ENCODE results near the gene SMG5. TPM values are rescaled to one million over a fixed set of nuclear protein-coding genes. Genes with fewer than 3 reads are reported as not detected.
A peak's percentile ranks its signal among the peaks of the same experiment; 100 is the strongest.

SMG5 gene
- total RNA-seq, 1 experiment from 2014 or later, result 109 TPM

- TF ChIP-seq FOXP4 (CRISPR knock-in tag; IDR thresholded peaks at IDR 0.05), result peak; percentile 41; the same call in 1 of the 2 replicates
- peak; percentile 82; the same call in 1 of the 2 replicates for TF ChIP-seq NFE2L1 (CRISPR knock-in tag; IDR thresholded peaks at IDR 0.05)
- TF ChIP-seq USF1 (CRISPR knock-in tag; IDR thresholded peaks at IDR 0.05), result peak; percentile 31; the same call in 1 of the 2 replicates
- TF ChIP-seq ZBTB21 (CRISPR knock-in tag; IDR thresholded peaks at IDR 0.05; ENCODE audit: borderline replicate concordance), result peak; percentile 41; the same call in 1 of the 2 replicates
- TF ChIP-seq JAZF1 (CRISPR knock-in tag; IDR thresholded peaks at IDR 0.05), result no peak
- no peak for TF ChIP-seq ZNF121 (CRISPR knock-in tag; IDR thresholded peaks at IDR 0.05)
- TF ChIP-seq ETV6 (CRISPR knock-in tag; IDR thresholded peaks at IDR 0.05), result no peak
- TF ChIP-seq ATF1 (CRISPR knock-in tag; IDR thresholded peaks at IDR 0.05), result peak; percentile 85; the same call in 1 of the 2 replicates
- no peak for TF ChIP-seq ATF6 (CRISPR knock-in tag; IDR thresholded peaks at IDR 0.05)
- TF ChIP-seq ZNF671 (CRISPR knock-in tag; IDR thresholded peaks at IDR 0.05), result no peak; the same call in 1 of the 2 replicates
- TF ChIP-seq E2F5 (CRISPR knock-in tag; IDR thresholded peaks at IDR 0.05), result 0 out of 2 replicates have a peak, but pooled peaks have one; percentile 77
- TF ChIP-seq PRRX2 (CRISPR knock-in tag; IDR thresholded peaks at IDR 0.05), result no peak; the same call in 1 of the 2 replicates
- no peak for TF ChIP-seq ZNF396 (CRISPR knock-in tag; IDR thresholded peaks at IDR 0.05; ENCODE audit: borderline replicate concordance)
- TF ChIP-seq TCF7 (CRISPR knock-in tag; IDR thresholded peaks at IDR 0.05; ENCODE audit: low read depth), result 0 out of 2 replicates have a peak, but pooled peaks have one; percentile 47
- TF ChIP-seq ERG (CRISPR knock-in tag; IDR thresholded peaks at IDR 0.05), result no peak; the same call in 1 of the 2 replicates
- TF ChIP-seq ATF3 (CRISPR knock-in tag; conservative IDR thresholded peaks at IDR 0.05), result no peak
Observed at GRCh38 chr1:156245451-156246232, 37.0 kb downstream of the SMG5 start (continued).

- ATAC-seq (no peak), DNase-seq (ENCODE audit: low spot score) (no peak)
- peaks cover 4% of the 10 kb centered on the region for H3K27me3 Mint-ChIP-seq (ENCODE audit: low read depth)
- no peaks in the 10 kb centered on the region for H3K9me3 Mint-ChIP-seq
- peak overlapping the region; percentile 74 for H3K4me3 Mint-ChIP-seq
- peaks cover 22% of the 10 kb centered on the region for H3K4me1 Mint-ChIP-seq
- POLR2A ChIA-PET, result interaction anchor here (0.6 kb wide), 1 partner anchor 104 kb away, joined by 4 read pairs; no protein-coding TSS in a partner anchor
- H3K27ac Mint-ChIP-seq, result peak overlapping the region; percentile 19; the same call in 1 of the 2 replicates
- peaks cover 9% of the 10 kb centered on the region; the same call in 1 of the 2 replicates for H3K36me3 Mint-ChIP-seq
- CTCF ChIA-PET, result interaction anchor here (0.7 to 5.1 kb wide), 6 partner anchors 15 to 115 kb away, joined by 3 to 84 read pairs (median 4); no protein-coding TSS in a partner anchor
- TF ChIP-seq ATF1 (CRISPR knock-in tag; IDR thresholded peaks at IDR 0.05) (no peak), PREB (CRISPR knock-in tag; IDR thresholded peaks at IDR 0.05; ENCODE audit: borderline replicate concordance) (no peak), ZMAT4 (CRISPR knock-in tag; IDR thresholded peaks at IDR 0.05) (no peak), EMX1 (CRISPR knock-in tag; IDR thresholded peaks at IDR 0.05) (no peak), ARID4B (CRISPR knock-in tag; IDR thresholded peaks at IDR 0.05; ENCODE audit: borderline replicate concordance) (no peak), KAT7 (CRISPR knock-in tag; IDR thresholded peaks at IDR 0.05; ENCODE audit: borderline replicate concordance) (no peak)
Observed at GRCh38 chr1:156244712-156245111, 37.9 kb downstream of the SMG5 start.

Data from WTC11 (cell line).